NB4 (cell line): ENCODE results near the gene ACAD11.

Experiments used
- DNase-seq: peaks from one replicate; pipeline ENCODE4 v3.0.0; 2010; ENCODE audit warnings: low read depth
- H3K4me3 ChIP-seq: one replicate; pipeline ENCODE4 v1.5.1; 2011; ENCODE audit warnings: mild to moderate bottlenecking, low read depth, low read length, moderate library complexity
- MYC ChIP-seq: IDR thresholded peaks from 2 replicates; pipeline ENCODE4 v1.6.1; 2011; ENCODE audit warnings: low read depth, low read length
- POLR2A ChIP-seq: IDR thresholded peaks from 2 replicates; pipeline ENCODE4 v1.6.1; 2011; ENCODE audit warnings: mild to moderate bottlenecking; ENCODE audit not compliant: insufficient read length; ENCODE audit errors: extremely low read depth
- TF ChIP-seq, protein P1 (sequence below): IDR thresholded peaks from 2 replicates; pipeline ENCODE4 v1.6.1; 2011; ENCODE audit warnings: low read depth, low read length
- TF ChIP-seq, protein P2 (sequence below): IDR thresholded peaks from one replicate; pipeline ENCODE4 v1.5.1; 2012; ENCODE audit warnings: low read depth, low read length

Gene ACAD11

DNA sequence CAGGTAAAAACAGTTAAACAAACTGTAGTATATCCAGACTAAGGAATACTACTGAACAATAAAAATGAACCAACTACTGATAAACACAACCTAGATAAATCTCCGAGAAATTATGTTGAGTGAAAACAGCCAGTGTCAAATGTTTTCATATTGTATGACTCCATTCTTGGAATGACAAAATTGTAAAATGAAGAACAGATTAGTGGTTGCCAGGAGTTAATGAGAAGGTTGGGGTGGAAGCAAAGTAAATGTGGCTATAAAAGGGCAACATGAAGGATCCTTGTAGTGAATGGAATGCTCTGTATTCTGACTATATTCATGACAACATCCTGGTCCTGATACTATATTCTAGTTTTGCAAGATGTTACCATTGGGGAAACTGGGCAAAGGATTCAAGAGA, 90.0 kb downstream of the ACAD11 start:
- TF ChIP-seq, protein P1, sequence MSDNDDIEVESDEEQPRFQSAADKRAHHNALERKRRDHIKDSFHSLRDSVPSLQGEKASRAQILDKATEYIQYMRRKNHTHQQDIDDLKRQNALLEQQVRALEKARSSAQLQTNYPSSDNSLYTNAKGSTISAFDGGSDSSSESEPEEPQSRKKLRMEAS, result no peak
- TF ChIP-seq MYC (no peak), POLR2A (no peak)
- TF ChIP-seq, protein P2, sequence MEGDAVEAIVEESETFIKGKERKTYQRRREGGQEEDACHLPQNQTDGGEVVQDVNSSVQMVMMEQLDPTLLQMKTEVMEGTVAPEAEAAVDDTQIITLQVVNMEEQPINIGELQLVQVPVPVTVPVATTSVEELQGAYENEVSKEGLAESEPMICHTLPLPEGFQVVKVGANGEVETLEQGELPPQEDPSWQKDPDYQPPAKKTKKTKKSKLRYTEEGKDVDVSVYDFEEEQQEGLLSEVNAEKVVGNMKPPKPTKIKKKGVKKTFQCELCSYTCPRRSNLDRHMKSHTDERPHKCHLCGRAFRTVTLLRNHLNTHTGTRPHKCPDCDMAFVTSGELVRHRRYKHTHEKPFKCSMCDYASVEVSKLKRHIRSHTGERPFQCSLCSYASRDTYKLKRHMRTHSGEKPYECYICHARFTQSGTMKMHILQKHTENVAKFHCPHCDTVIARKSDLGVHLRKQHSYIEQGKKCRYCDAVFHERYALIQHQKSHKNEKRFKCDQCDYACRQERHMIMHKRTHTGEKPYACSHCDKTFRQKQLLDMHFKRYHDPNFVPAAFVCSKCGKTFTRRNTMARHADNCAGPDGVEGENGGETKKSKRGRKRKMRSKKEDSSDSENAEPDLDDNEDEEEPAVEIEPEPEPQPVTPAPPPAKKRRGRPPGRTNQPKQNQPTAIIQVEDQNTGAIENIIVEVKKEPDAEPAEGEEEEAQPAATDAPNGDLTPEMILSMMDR, result no peak
- no peak for DNase-seq
- H3K4me3 ChIP-seq, result no peak overlapping the region

DNA sequence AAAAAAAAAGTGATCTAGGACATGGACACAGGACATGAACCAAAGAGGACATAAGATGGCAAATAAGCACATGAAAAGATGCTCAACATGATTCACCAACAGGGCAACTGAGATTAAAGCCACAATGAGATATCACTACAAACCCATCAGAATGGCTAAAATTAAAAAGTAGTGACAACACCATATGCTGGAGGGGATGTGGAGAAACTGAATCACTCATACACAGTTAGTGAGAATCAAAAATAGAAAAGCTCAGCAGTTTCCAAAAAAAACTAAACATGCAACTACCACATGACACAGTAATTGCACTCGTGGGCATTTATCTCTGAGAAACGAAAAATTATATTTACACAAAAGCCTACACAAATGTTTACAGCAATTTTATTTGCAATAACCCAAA, 90.5 kb downstream of the ACAD11 start:
- DNase-seq, result no peak
- TF ChIP-seq, protein P2, result no peak
- TF ChIP-seq, protein P1, result no peak
- TF ChIP-seq POLR2A, result no peak
- TF ChIP-seq MYC, result no peak
- no peak overlapping the region for H3K4me3 ChIP-seq

DNA sequence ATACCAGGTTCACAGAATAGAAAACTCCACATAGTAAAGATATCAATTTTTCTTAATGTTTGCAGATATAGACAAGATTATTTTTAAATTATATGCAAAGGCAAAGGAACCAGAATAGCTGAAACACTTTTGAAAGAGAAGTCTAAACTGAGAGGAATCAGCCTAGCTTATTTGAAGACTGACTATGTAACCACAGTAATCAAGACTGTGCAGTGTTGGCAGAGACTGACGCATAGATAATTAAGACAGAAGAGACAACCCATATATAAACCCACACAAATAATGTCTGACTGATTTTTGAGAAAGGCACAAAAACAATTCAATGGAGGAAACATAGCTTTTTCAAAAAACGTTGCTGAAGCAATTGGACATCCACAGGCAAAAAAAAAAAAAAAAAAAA, 91.2 kb downstream of the ACAD11 start:
- TF ChIP-seq, protein P2, result no peak
- TF ChIP-seq POLR2A (no peak), MYC (no peak)
- TF ChIP-seq, protein P1, result no peak
- DNase-seq, result no peak
- H3K4me3 ChIP-seq, result no peak overlapping the region

DNA sequence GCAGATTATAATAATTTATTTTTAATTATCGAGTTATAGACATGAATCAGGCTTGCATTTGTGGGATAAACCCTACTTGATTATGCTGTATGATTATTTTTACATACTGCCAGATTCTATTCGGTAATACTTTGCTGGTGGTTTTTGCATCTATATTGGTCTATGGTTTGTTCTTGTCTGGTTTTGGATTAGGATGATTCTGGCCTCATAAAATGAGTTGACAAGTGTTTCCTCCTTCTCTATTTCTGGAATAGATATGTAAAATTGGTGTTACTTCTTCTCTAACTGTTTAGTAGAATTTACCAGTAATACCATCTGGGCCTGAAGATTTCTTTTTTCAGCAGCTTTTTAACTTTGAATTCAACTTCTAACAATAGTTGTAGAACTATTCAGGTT, 95.5 kb downstream of the ACAD11 start:
- no peak overlapping the region for H3K4me3 ChIP-seq
- DNase-seq, result no peak
- no peak for TF ChIP-seq POLR2A
- TF ChIP-seq, protein P2, result no peak
- TF ChIP-seq, protein P1, result no peak
- no peak for TF ChIP-seq MYC

DNA sequence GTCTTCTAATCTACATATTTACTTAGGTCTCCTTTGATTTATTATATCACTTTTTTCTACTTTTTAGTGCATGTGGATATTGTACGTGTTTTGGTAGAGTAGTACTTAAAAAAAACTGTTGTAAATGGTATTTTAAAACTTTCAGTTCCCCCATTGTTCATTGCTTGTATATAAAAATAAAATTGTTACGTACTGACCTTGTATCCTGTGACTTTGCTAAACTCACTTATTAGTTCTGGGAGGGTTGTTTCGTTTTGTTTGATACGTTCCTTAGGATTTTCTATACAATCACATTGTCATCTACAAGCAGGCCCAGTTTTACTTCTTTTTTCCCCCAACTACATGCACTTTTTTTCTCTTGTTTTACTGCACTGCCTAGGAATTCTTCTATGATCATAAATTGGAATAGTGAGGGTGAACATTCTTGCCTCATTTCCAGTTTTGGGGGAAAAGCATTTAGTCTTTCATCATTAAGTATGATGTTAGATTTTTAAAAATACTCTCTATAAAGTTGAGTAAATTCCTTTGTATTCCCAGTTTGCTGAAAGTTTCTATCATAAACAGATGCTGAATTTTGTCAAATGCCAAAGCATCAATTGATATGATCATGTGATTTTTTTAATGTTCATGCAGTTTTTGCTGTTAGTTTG, 96.1 kb downstream of the ACAD11 start:
- TF ChIP-seq, protein P2, result no peak
- TF ChIP-seq POLR2A, result no peak
- TF ChIP-seq, protein P1, result no peak
- no peak for TF ChIP-seq MYC
- DNase-seq, result no peak

More for the DNA sequence above, 96.1 kb downstream of the ACAD11 start:
- H3K4me3 ChIP-seq, result no peak overlapping the region
